PC-3 (cell line): ENCODE results near the gene SNX32.

Source experiments
- CTCF ChIP-seq: fragments of 300-600 bp; sonication (generic); conservative IDR thresholded peaks from 2 replicates; pipeline ENCODE4 v1.5.1; 2017; ENCODE audit warnings: antibody characterized with exemption, low read depth, mild to moderate bottlenecking, low read length
- EZH2 ChIP-seq: fragments of 300-600 bp; sonication (generic); IDR thresholded peaks from one replicate; pipeline ENCODE4 v1.6.1; 2017; ENCODE audit warnings: antibody characterized with exemption, mild to moderate bottlenecking, low read length; ENCODE audit not compliant: unreplicated experiment

GRCh38 chr11:65792456-65792855 is 41.3 kb upstream of the SNX32 start:
- TF ChIP-seq EZH2 (no peak), CTCF (no peak)
